Left ventricle myocardium inferior (tissue), 1 donor: ENCODE measurements around the gene MYADML2. TPM values are rescaled to one million over a fixed set of nuclear protein-coding genes. Genes with fewer than 3 reads are reported as not detected.

Source experiments
- DNase-seq: peaks from one replicate; pipeline ENCODE4 v3.0.0-alpha.2; 2020
- H3K27ac ChIP-seq: fragments of 200-600 bp; replicated peaks from 2 replicates; pipeline ENCODE4 v1.8.0; 2021
- H3K27me3 ChIP-seq: fragments of 200-600 bp; 2 replicates; pipeline ENCODE4 v1.8.0; 2021; ENCODE audit warnings: low read depth
- H3K36me3 ChIP-seq: fragments of 200-600 bp; 2 replicates; pipeline ENCODE4 v1.8.0; 2021
- H3K4me1 ChIP-seq: fragments of 200-600 bp; 2 replicates; pipeline ENCODE4 v1.8.0; 2021
- H3K4me3 ChIP-seq: fragments of 200-600 bp; 2 replicates; pipeline ENCODE4 v1.8.0; 2021; ENCODE audit warnings: mild to moderate bottlenecking, moderate library complexity
- H3K9me3 ChIP-seq: fragments of 200-600 bp; replicated peaks from 2 replicates; pipeline ENCODE4 v1.8.0; 2021
- CTCF ChIP-seq: fragments of 200-600 bp; IDR thresholded peaks from 2 replicates; pipeline ENCODE4 v1.8.0; 2021; ENCODE audit warnings: antibody characterized with exemption, mild to moderate bottlenecking, borderline replicate concordance
- intact Hi-C: fragments of 100-400 bp; cut with micrococcal nuclease; formaldehyde crosslinking; loops from one replicate; pipeline ENCODE4 v1.11.0; 2022
- total RNA-seq: library from RNA; stranded (reverse); fragmentation: NEBNext Ultra II Directional; extraction: Animal tissue kit (Norgen Biotek cat#: 25700); gene quantifications from one replicate; pipeline ENCODE4 v1.2.1, GENCODE V29; 2021
- donor health status: DM: no; HTN: yes; CAD: no; lungs with severe emphysema.

Gene MYADML2
- total RNA-seq, 1 donor from 2014 or later = 7.2 TPM

- peaks cover 40% of the 10 kb centered on the region for H3K36me3 ChIP-seq
- no peak overlapping the region for H3K4me3 ChIP-seq
- no peak for TF ChIP-seq CTCF
- H3K9me3 ChIP-seq = no peaks in the 10 kb centered on the region
- intact Hi-C loops = no loop called here
- no peaks in the 10 kb centered on the region for H3K27me3 ChIP-seq
- no peak overlapping the region for H3K27ac ChIP-seq
- peaks cover 51% of the 10 kb centered on the region for H3K4me1 ChIP-seq
- DNase-seq = no peak
Measured at GRCh38 chr17:81913394-81914102, 33.5 kb downstream of the MYADML2 start.

GRCh38 chr17:81912441-81913309 is 34.4 kb downstream of the MYADML2 start:
- TF ChIP-seq CTCF = no peak
- peaks cover 43% of the 10 kb centered on the region for H3K4me1 ChIP-seq
- DNase-seq = no peak
- no peaks in the 10 kb centered on the region for H3K9me3 ChIP-seq
- no peaks in the 10 kb centered on the region for H3K27me3 ChIP-seq
- intact Hi-C loops = no loop called here
- peaks cover 40% of the 10 kb centered on the region for H3K36me3 ChIP-seq
- H3K27ac ChIP-seq = no peak overlapping the region
- H3K4me3 ChIP-seq = no peak overlapping the region

GRCh38 chr17:81911969-81912368 is 35.1 kb downstream of the MYADML2 start:
- intact Hi-C loops = no loop called here
- TF ChIP-seq CTCF = no peak
- H3K36me3 ChIP-seq = peaks cover 40% of the 10 kb centered on the region

GRCh38 chr17:81911277-81911961 is 35.6 kb downstream of the MYADML2 start, which contains the start of gene PCYT2:
Gene PCYT2 (minus strand): TSS chr17:81911399. CDS start chr17:81911355, 44 bp downstream.
- Histone ChIP-seq H3K4me3 (peak within 1 kb of the TSS; percentile 93), H3K4me1 (peaks cover 30% of the 10 kb centered on the region), H3K9me3 (no peaks in the 10 kb centered on the region), H3K36me3 (peaks cover 42% of the 10 kb centered on the region), H3K27me3 (no peaks in the 10 kb centered on the region), H3K27ac (peak within 1 kb of the TSS; percentile 79)
- DNase-seq = peak; percentile 91
- intact Hi-C loops = no loop called here
- peak; percentile 11 for TF ChIP-seq CTCF

More at GRCh38 chr17:81911969-81912368, 35.1 kb downstream of the MYADML2 start:
- DNase-seq = no peak
- no peaks in the 10 kb centered on the region for H3K27me3 ChIP-seq
- H3K4me1 ChIP-seq = peaks cover 36% of the 10 kb centered on the region
- no peaks in the 10 kb centered on the region for H3K9me3 ChIP-seq
- peak overlapping the region; percentile 93 for H3K4me3 ChIP-seq
- H3K27ac ChIP-seq = peak overlapping the region; percentile 66

GRCh38 chr17:81910840-81911276 is 36.2 kb downstream of the MYADML2 start:
- H3K36me3 ChIP-seq = peaks cover 47% of the 10 kb centered on the region
- peak overlapping the region; percentile 79 for H3K27ac ChIP-seq
- peaks cover 24% of the 10 kb centered on the region for H3K4me1 ChIP-seq
- peak overlapping the region; percentile 93 for H3K4me3 ChIP-seq
- H3K27me3 ChIP-seq = no peaks in the 10 kb centered on the region
- H3K9me3 ChIP-seq = no peaks in the 10 kb centered on the region
- no peak for DNase-seq
- intact Hi-C loops = no loop called here
- no peak for TF ChIP-seq CTCF
